Superior temporal gyrus (tissue), 1 donor: ENCODE measurements around the gene TTLL12.

Experiments used
- DNase-seq: peaks from one replicate; pipeline ENCODE4 v3.0.0-alpha.2; 2016; ENCODE audit errors: extremely low spot score

Gene TTLL12

GRCh38 chr22:43213962-43214361 is 27.0 kb upstream of the TTLL12 start:
- no peak for DNase-seq

GRCh38 chr22:43213051-43213450 is 26.1 kb upstream of the TTLL12 start:
- no peak for DNase-seq

- no peak for DNase-seq
These were observed 25.6 kb upstream of the TTLL12 start for GRCh38 chr22:43212434-43212952.

GRCh38 chr22:43211941-43212433 is 25.1 kb upstream of the TTLL12 start:
- no peak for DNase-seq

GRCh38 chr22:43210631-43211515 is 23.9 kb upstream of the TTLL12 start:
- DNase-seq, result no peak

GRCh38 chr22:43209971-43210370 is 23.0 kb upstream of the TTLL12 start:
- no peak for DNase-seq

- DNase-seq, result no peak
These were observed 22.6 kb upstream of the TTLL12 start for GRCh38 chr22:43209523-43209890.

- no peak for DNase-seq
These were observed 22.0 kb upstream of the TTLL12 start for GRCh38 chr22:43208703-43209522.

- DNase-seq, result no peak
These were observed 21.1 kb upstream of the TTLL12 start for GRCh38 chr22:43207849-43208702.

- DNase-seq, result no peak
These were observed 20.5 kb upstream of the TTLL12 start for GRCh38 chr22:43207386-43207785.

- no peak for DNase-seq
These were observed 19.7 kb upstream of the TTLL12 start for GRCh38 chr22:43206509-43207161.

GRCh38 chr22:43205748-43206508 is 19.0 kb upstream of the TTLL12 start:
- DNase-seq, result no peak

GRCh38 chr22:43205261-43205691 is 18.3 kb upstream of the TTLL12 start:
- DNase-seq, result no peak

- no peak for DNase-seq
These were observed 16.6 kb upstream of the TTLL12 start for GRCh38 chr22:43203471-43203981.

- DNase-seq, result no peak
These were observed 15.9 kb upstream of the TTLL12 start for GRCh38 chr22:43202756-43203410.

GRCh38 chr22:43202326-43202725 is 15.4 kb upstream of the TTLL12 start:
- DNase-seq, result no peak

- no peak for DNase-seq
These were observed 14.7 kb upstream of the TTLL12 start for GRCh38 chr22:43201486-43202219.

GRCh38 chr22:43200555-43200954 is 13.6 kb upstream of the TTLL12 start:
- DNase-seq, result no peak

- DNase-seq, result no peak
These were observed 13.1 kb upstream of the TTLL12 start for GRCh38 chr22:43200031-43200430.
